ENCODE results near the gene CDK6. TPM values are rescaled to one million over a fixed set of nuclear protein-coding genes. Genes with fewer than 3 reads are reported as not detected.

The CDK6 gene
- total RNA-seq, 3 donors from 2014 or later (not counting 1 experiment from before 2014, with no cell fraction given), result 41.1 to 46.3 (median 45.1) TPM

GRCh38 chr7:92781117-92781720, 55.2 kb downstream of the CDK6 start:
- no peak overlapping the region for H3K4me3 Mint-ChIP-seq
- H3K27me3 Mint-ChIP-seq (ENCODE audit: low read depth in 2 of 2), result no peaks in the 10 kb centered on the region
- no peaks in the 10 kb centered on the region for H3K36me3 ChIP-seq (ENCODE audit: control insufficient read depth, insufficient read depth, low read length)
- no peak for TF ChIP-seq CTCF (IDR thresholded peaks at IDR 0.05)
- H3K9me3 Mint-ChIP-seq, result no peaks in the 10 kb centered on the region
- DNase-seq (no peak), ATAC-seq (no peak)
- intact Hi-C loops (cut with micrococcal nuclease), result no loop called here
- peak overlapping the region; percentile 10 to 40 for H3K27ac Mint-ChIP-seq
- H3K9me3 ChIP-seq (ENCODE audit: control insufficient read depth, insufficient read depth, low read length), result no peaks in the 10 kb centered on the region
- no peaks in the 10 kb centered on the region for H3K36me3 Mint-ChIP-seq
- H3K4me3 ChIP-seq (ENCODE audit: low read length), result no peak overlapping the region
- H3K27ac ChIP-seq (ENCODE audit: low read length), result no peak overlapping the region
- WGBS (ENCODE audit: insufficient coverage), result 84% methylated on average over 3 of the region's 3 CpGs
- H3K27me3 ChIP-seq (ENCODE audit: control insufficient read depth, insufficient read depth, low read length), result no peaks in the 10 kb centered on the region
- H3K4me1 Mint-ChIP-seq, result peaks cover 45 to 48% of the 10 kb centered on the region in 2 donors
- no peaks in the 10 kb centered on the region for H3K4me1 ChIP-seq (ENCODE audit: control insufficient read depth, insufficient read depth, low read length)

GRCh38 chr7:92778972-92779371, 57.4 kb downstream of the CDK6 start:
- WGBS (ENCODE audit: insufficient coverage), result 45% methylated on average over 4 of the region's 5 CpGs
- intact Hi-C loops (cut with micrococcal nuclease), result no loop called here
- no peaks in the 10 kb centered on the region for H3K9me3 ChIP-seq (ENCODE audit: control insufficient read depth, insufficient read depth, low read length)
- H3K27me3 ChIP-seq (ENCODE audit: control insufficient read depth, insufficient read depth, low read length), result no peaks in the 10 kb centered on the region
- Mint-ChIP-seq H3K4me1 (peaks cover 39 to 41% of the 10 kb centered on the region in 2 donors), H3K9me3 (no peaks in the 10 kb centered on the region), H3K36me3 (no peaks in the 10 kb centered on the region), H3K27ac (no peak overlapping the region), H3K4me3 (no peak overlapping the region), H3K27me3 (ENCODE audit: low read depth in 2 of 2) (no peaks in the 10 kb centered on the region)
- H3K27ac ChIP-seq (ENCODE audit: low read length), result no peak overlapping the region
- no peaks in the 10 kb centered on the region for H3K36me3 ChIP-seq (ENCODE audit: control insufficient read depth, insufficient read depth, low read length)
- no peak for DNase-seq
- no peak overlapping the region for H3K4me3 ChIP-seq (ENCODE audit: low read length)
- H3K4me1 ChIP-seq (ENCODE audit: control insufficient read depth, insufficient read depth, low read length), result no peaks in the 10 kb centered on the region
- no peak for ATAC-seq
- no peak for TF ChIP-seq CTCF (IDR thresholded peaks at IDR 0.05)

GRCh38 chr7:92777993-92778392, 58.4 kb downstream of the CDK6 start:
- Histone ChIP-seq H3K9me3 (ENCODE audit: control insufficient read depth, insufficient read depth, low read length) (no peaks in the 10 kb centered on the region), H3K4me3 (ENCODE audit: low read length) (no peak overlapping the region), H3K4me1 (ENCODE audit: control insufficient read depth, insufficient read depth, low read length) (no peaks in the 10 kb centered on the region), H3K27ac (ENCODE audit: low read length) (no peak overlapping the region), H3K36me3 (ENCODE audit: control insufficient read depth, insufficient read depth, low read length) (no peaks in the 10 kb centered on the region), H3K27me3 (ENCODE audit: control insufficient read depth, insufficient read depth, low read length) (no peaks in the 10 kb centered on the region)
- Mint-ChIP-seq H3K27me3 (ENCODE audit: low read depth in 2 of 2) (no peaks in the 10 kb centered on the region), H3K36me3 (no peaks in the 10 kb centered on the region), H3K9me3 (no peaks in the 10 kb centered on the region), H3K27ac (peak overlapping the region in 1 of 2 donors; percentile 16), H3K4me3 (no peak overlapping the region), H3K4me1 (peaks cover 29 to 33% of the 10 kb centered on the region in 2 donors)
- no peak for DNase-seq
- intact Hi-C loops (cut with micrococcal nuclease), result no loop called here
- WGBS (ENCODE audit: insufficient coverage), result 0% methylated on average over 1 of the region's 1 CpG
- no peak for ATAC-seq
- TF ChIP-seq CTCF (IDR thresholded peaks at IDR 0.05), result no peak

GRCh38 chr7:92773808-92774207, 62.6 kb downstream of the CDK6 start:
- Mint-ChIP-seq H3K36me3 (no peaks in the 10 kb centered on the region), H3K9me3 (no peaks in the 10 kb centered on the region), H3K27ac (peak overlapping the region; percentile 0 to 1), H3K27me3 (ENCODE audit: low read depth in 2 of 2) (no peaks in the 10 kb centered on the region), H3K4me1 (peaks cover 15 to 22% of the 10 kb centered on the region in 2 donors), H3K4me3 (no peak overlapping the region)
- no peak for TF ChIP-seq CTCF (IDR thresholded peaks at IDR 0.05)
- Histone ChIP-seq H3K36me3 (ENCODE audit: control insufficient read depth, insufficient read depth, low read length) (peaks cover 2% of the 10 kb centered on the region), H3K27me3 (ENCODE audit: control insufficient read depth, insufficient read depth, low read length) (no peaks in the 10 kb centered on the region), H3K4me3 (ENCODE audit: low read length) (no peak overlapping the region), H3K27ac (ENCODE audit: low read length) (no peak overlapping the region), H3K9me3 (ENCODE audit: control insufficient read depth, insufficient read depth, low read length) (no peaks in the 10 kb centered on the region), H3K4me1 (ENCODE audit: control insufficient read depth, insufficient read depth, low read length) (no peaks in the 10 kb centered on the region)
- no peak for ATAC-seq
- DNase-seq, result no peak
- intact Hi-C loops (cut with micrococcal nuclease), result no loop called here
- WGBS (ENCODE audit: insufficient coverage), result 85% methylated on average over 4 of the region's 4 CpGs
